NCI-H2029 (cell line): ENCODE results near the gene TFPI.
"Not testable (repeated sequence)": the region's sequence is repeated elsewhere in the genome, so short reads cannot be mapped to it uniquely, and the experiment has no call there.

Source experiments
- DNase-seq: peaks from one replicate; lab custom pipeline; 2025; lab: John Stamatoyannopoulos, UW

TFPI gene

DNA sequence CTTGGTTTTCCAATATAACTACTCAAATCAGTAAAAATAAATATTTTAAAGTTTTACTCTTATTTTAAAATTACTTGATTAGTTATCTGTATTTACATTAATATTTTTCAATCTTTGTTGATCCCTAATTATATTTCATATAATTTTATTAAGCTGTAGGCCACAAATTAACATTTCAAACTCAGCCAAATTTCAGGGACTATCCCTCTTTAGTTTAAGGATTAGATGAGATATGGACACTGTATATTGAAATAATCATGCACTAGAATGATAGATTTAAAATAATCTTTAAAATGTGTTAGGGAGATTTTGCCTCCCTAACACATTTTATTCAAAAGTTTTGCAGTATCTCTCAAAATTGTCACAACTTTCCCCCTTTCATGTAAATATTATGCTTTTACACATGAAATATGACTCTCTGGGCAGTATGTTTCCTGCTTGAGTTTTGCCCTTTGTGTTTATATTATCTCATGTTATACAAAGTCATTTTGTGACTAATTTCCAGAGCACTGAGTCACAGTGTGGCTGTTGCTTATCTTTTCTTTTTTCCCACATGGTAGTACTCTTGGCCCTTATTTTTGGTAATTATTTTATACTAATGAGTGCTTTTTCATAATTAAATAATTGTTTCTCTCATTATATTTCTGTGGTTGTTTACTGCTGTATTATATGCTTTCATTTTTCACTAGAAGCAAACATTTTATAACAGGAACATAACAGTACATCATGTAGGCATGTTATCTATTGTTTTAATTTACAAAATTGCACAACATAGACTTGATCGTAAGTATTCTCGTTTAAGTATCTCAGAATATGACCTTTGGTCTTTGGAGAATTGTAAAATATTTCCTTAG lies 1.2 kb downstream of the TFPI start:
- no peak for DNase-seq

DNA sequence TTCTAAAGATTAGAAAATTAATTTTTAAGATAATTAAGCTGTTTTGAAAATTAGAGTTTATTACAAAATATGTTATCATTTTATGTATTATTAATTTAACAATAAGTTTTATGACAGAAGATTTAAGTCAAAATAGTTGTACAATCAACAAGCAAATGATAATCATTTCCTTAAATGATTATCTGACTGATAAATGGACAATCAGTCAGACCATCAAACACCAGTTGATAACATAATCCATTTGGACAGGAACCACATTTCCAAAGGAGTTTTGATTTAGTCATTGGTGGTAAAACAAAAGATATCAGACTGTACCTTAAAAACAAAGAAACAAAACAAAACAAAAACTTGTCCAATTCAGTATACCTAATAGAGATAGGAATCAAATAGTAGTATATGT lies 1.9 kb downstream of the TFPI start:
- DNase-seq: no peak

DNA sequence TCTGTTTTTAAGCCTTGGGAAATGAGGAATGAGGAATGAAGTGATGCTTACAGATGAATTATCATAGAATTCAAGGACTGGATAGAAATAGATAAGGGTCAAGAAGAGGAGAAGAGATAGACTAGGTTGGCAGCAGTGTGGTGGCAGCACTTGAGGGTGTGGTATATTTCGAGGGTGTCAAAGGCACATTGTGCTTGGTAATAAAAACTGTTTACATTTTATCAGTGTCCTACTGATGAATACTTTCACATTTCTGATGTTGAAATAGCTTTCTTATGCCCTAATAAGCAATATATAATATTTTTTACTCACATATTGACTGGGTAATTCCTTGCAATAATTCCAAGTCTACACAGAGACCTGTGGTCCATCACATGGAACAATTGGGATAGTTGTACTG lies 3.4 kb downstream of the TFPI start:
- no peak for DNase-seq

- DNase-seq: no peak
Observed at GRCh38 chr2:187549951-187550555, 4.2 kb downstream of the TFPI start.

DNA sequence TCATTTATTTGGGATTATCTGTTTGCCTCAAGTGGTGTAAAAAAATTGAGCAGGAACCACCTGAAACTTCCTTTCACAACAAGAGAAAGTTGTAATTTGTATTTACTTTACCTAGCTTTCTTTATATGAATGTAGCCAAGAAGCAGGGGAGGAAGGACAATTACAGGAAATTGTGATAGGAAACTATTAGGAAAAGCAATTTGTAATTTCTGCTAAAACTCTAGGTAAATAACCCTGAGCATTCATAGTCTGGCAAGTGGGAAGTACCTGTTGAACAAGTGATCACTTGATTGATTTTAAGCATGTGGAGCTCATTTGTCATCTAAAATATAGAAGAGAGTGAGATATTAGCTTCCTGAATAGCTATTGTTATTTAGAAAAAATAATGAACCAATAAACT lies 5.0 kb downstream of the TFPI start:
- DNase-seq: no peak

- no peak for DNase-seq
Observed at GRCh38 chr2:187548656-187549055, 5.6 kb downstream of the TFPI start.

DNA sequence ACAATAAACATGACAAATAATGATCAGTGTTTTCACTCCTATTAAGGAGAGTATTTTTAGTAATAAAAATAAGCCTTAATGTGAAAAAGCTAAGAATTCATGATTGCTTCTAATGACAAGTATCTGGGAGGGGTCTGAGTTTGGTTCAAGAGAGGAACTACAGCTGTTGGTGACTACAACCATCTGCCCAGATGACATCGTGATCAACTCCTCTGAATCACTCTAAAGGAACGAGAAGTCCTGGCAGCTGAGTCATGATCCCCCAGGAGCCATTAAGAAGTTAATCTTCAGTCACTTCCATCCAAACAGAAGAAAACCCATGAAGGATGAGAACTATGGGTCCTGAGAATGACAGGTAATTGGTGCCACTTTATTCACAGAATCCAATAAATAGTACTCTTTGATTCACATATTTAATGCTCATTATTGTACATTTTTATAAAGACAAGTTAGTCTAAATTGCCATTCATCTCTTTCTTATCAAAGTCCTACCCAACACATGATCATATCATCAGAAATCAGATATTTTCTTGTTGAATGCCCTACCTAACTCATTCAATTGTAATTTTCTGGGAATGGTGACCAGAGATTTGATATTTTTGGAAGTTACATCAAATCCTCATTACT lies 6.8 kb downstream of the TFPI start:
- DNase-seq: no peak

DNA sequence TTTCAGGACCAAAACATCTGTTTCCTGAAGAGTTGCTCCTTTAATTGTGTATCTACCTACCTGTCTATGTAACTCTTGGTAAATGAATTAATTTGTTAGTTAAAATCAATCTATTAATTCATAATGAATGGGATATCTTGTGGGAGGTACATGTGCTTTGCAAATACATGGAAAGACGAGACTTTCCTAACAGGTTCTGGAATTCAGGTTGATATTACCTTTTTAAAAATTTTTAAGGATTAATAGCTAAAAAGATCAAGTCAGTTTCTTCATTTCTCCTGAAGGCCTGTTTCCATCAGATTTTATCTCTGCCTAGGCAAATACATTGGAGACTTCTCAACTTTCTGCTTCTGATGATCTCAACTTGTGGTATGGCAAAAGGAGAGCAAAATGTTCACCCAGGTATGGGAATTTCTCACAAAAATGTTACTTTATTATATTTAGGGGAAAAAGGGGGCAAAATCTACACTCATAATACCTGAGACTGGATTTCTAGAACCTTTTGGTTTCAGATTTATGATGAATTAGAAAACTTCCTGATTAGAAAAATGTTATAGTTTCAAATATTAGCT lies 7.4 kb downstream of the TFPI start:
- DNase-seq: no peak

- DNase-seq: no peak
Observed at GRCh38 chr2:187545238-187545751, 8.9 kb downstream of the TFPI start.

- no peak for DNase-seq
Observed at GRCh38 chr2:187544371-187545080, 9.7 kb downstream of the TFPI start.

- no peak for DNase-seq
Observed at GRCh38 chr2:187543488-187543887, 10.7 kb downstream of the TFPI start.

DNA sequence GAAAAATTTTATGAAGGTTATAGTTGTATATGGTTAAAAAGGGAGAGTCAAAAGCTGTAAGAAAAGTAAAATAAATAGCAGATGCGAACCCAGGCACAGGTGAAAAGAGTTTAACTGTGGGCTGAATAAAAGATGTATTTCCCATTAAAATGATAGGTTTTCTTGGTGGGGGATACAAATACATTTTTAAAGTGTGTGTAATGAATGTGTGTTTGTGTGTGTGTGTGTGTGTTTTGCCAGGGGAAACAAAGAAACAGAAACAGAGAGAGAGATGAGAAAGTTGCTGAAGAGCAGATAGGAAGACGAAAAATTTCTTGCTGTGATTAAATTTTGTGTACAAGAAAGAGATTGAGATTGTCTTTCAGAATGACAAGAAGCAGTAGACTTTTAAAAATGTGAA lies 12.1 kb downstream of the TFPI start:
- DNase-seq: no peak

- no peak for DNase-seq
Observed at GRCh38 chr2:187541086-187542085, 12.8 kb downstream of the TFPI start.

- not testable (repeated sequence) for DNase-seq
Observed at GRCh38 chr2:187538222-187538621, 16.0 kb downstream of the TFPI start.

DNA sequence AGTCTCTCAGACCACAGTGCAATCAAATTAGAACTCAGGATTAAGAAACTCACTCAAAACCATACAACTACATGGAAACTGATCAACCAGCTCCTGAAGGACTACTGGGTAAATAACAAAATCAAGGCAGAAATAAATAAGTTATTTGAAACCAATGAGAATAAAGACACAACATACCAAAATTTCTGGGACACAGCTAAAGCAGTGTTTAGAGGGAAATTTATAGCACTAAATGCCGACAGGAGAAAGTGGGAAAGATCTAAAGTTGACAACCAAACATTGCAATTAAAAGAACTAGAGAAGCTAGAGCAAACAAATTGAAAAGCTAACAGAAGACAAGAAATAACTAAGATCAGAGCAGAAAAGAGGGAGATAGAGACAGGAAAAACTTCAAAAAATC lies 18.9 kb downstream of the TFPI start:
- DNase-seq: not testable (repeated sequence)

- DNase-seq: no peak
Observed at GRCh38 chr2:187532333-187533120, 21.7 kb downstream of the TFPI start.

- no peak for DNase-seq
Observed at GRCh38 chr2:187529977-187530721, 24.1 kb downstream of the TFPI start.

DNA sequence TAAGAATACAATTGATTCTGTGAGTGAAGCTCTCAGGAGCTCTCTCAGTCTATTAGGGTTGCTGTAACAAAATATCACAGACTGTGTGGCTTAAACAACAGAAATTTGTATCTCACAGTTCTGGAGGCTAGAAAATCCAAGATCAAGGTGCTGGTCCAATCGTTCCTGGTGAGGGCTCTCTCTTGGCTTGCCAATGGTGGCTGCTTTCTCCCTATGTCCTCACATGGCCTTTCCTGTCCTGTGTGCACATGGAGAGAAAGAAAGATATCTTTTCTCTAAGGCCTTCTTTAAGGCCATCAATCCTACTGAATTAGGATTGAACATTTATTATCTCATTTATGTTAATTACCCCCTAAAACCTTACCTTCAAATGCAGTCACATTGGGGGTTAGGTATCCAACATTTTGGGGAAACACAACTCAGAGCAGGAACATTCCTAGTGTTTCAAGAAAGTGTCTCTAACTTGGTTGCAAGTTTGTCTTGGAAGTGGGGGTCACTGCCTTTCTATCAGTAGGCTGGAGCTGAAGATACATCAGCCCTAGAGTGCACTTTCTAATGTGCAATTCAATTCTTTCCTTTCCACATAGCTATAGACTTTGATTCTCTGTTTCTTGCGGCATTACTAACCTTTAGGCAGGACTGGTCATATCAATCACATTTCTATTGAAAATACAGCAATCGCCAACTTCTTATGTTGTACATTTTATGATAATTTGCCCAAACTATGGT lies 24.8 kb downstream of the TFPI start:
- DNase-seq: no peak
